ENCODE data around the gene PCID2.

GRCh38 chr13:113149711-113150549 is 58.5 kb downstream of the PCID2 start:
- TF ChIP-seq, protein P1, sequence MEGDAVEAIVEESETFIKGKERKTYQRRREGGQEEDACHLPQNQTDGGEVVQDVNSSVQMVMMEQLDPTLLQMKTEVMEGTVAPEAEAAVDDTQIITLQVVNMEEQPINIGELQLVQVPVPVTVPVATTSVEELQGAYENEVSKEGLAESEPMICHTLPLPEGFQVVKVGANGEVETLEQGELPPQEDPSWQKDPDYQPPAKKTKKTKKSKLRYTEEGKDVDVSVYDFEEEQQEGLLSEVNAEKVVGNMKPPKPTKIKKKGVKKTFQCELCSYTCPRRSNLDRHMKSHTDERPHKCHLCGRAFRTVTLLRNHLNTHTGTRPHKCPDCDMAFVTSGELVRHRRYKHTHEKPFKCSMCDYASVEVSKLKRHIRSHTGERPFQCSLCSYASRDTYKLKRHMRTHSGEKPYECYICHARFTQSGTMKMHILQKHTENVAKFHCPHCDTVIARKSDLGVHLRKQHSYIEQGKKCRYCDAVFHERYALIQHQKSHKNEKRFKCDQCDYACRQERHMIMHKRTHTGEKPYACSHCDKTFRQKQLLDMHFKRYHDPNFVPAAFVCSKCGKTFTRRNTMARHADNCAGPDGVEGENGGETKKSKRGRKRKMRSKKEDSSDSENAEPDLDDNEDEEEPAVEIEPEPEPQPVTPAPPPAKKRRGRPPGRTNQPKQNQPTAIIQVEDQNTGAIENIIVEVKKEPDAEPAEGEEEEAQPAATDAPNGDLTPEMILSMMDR (IDR thresholded peaks at IDR 0.05; ENCODE audit: insufficient read depth, low read length, poor library complexity, severe bottlenecking): no peak
- no peak for TF ChIP-seq EZH2phosphoT487 (conservative IDR thresholded peaks at IDR 0.05; ENCODE audit: low read length)
